Fibroblast of lung (primary cell): ENCODE measurements around the gene GPR4. TPM values are rescaled to one million over a fixed set of nuclear protein-coding genes. Genes with fewer than 3 reads are reported as not detected.

Experiments used
- DNase-seq, 2 donors: peaks; one replicate each; pipeline versions ENCODE4 v3.0.0 to v3.0.0-alpha.2; 2010; ENCODE audit warnings: low read depth in 2 of 2
- H2AFZ ChIP-seq: 2 replicates; pipeline ENCODE4 v1.5.1; 2012; ENCODE audit warnings: low read length, control low read depth, inconsistent platforms
- H3K27ac ChIP-seq: 2 replicates; pipeline ENCODE4 v1.5.1; 2011; ENCODE audit warnings: low read length, control low read depth; ENCODE audit not compliant: insufficient read depth
- H3K27me3 ChIP-seq: 2 replicates; pipeline ENCODE4 v1.5.1; 2011; ENCODE audit warnings: mild to moderate bottlenecking, low read length; ENCODE audit not compliant: control insufficient read depth, insufficient read depth
- H3K36me3 ChIP-seq: 2 replicates; pipeline ENCODE4 v1.5.1; 2011; ENCODE audit warnings: low read length; ENCODE audit not compliant: control insufficient read depth, insufficient read depth
- H3K4me1 ChIP-seq: 2 replicates; pipeline ENCODE4 v1.5.1; 2011; ENCODE audit warnings: low read length; ENCODE audit not compliant: control insufficient read depth, insufficient read depth; ENCODE audit errors: extremely low read depth
- H3K4me2 ChIP-seq: 2 replicates; pipeline ENCODE4 v1.5.1; 2011; ENCODE audit warnings: low read length, control low read depth; ENCODE audit not compliant: insufficient read depth; ENCODE audit errors: extremely low read depth
- H3K4me3 ChIP-seq, 4 experiments: fragments of 200-600 bp in 1 of 4; sonication (generic) in 1 of 4; replicated peaks in 1 of 4; 2 replicates each; pipeline ENCODE4 v1.5.1; 2011 to 2016; ENCODE audit warnings: low read length in 4 of 4, low read depth in 3 of 4, mild to moderate bottlenecking in 3 of 4, control low read depth in 2 of 4, inconsistent platforms in 1 of 4, mixed read lengths in 1 of 4; ENCODE audit not compliant: insufficient read depth in 1 of 4; ENCODE audit errors: control extremely low read depth in 1 of 4
- H3K79me2 ChIP-seq: 2 replicates; pipeline ENCODE4 v1.5.1; 2012; ENCODE audit warnings: mild to moderate bottlenecking, low read length, inconsistent platforms; ENCODE audit not compliant: control insufficient read depth, insufficient read depth
- H3K9ac ChIP-seq: 2 replicates; pipeline ENCODE4 v1.5.1; 2011; ENCODE audit warnings: mild to moderate bottlenecking, low read length, control low read depth; ENCODE audit not compliant: insufficient read depth
- H3K9me3 ChIP-seq: 2 replicates; pipeline ENCODE4 v1.5.1; 2012; ENCODE audit warnings: low read depth, low read length; ENCODE audit not compliant: control insufficient read depth, insufficient read depth
- H4K20me1 ChIP-seq: 2 replicates; pipeline ENCODE4 v1.5.1; 2011; ENCODE audit warnings: low read length; ENCODE audit not compliant: control insufficient read depth, insufficient read depth; ENCODE audit errors: extremely low read depth
- EZH2 ChIP-seq: IDR thresholded peaks from 2 replicates; pipeline ENCODE4 v1.5.1; 2012; ENCODE audit warnings: low read length, control low read depth, mild to moderate bottlenecking; ENCODE audit errors: missing control alignments
- polyA plus RNA-seq, 2 donors: library from polyadenylated mRNA; depleted of rRNA in 1 of 2; stranded (reverse) in 1 of 2; unstranded in 1 of 2; fragments of >200 nt; gene quantifications; 2 replicates each; pipeline ENCODE4 v1.2.1, GENCODE V29; 2011 to 2012; ENCODE audit warnings: missing spikeins in 1 of 2
- total RNA-seq: library from RNA; depleted of rRNA; stranded (reverse); fragments of >200 nt; gene quantifications from 2 replicates; pipeline ENCODE4 v1.2.1, GENCODE V29; 2014
- TF ChIP-seq, protein P1 (sequence below), 2 donors: IDR thresholded peaks in 1 of 2; conservative IDR thresholded peaks in 1 of 2; 1 replicate in 1 of 2; 2 replicates in 1 of 2; pipeline ENCODE4 v1.5.1; 2011 to 2012; ENCODE audit warnings: low read length in 2 of 2, control low read depth in 1 of 2, inconsistent platforms in 1 of 2, low read depth in 1 of 2, mild to moderate bottlenecking in 1 of 2

The GPR4 gene
- total and polyA plus RNA-seq, 2 donors (not counting 1 experiment from before 2014, with no cell fraction given) = 0.58 TPM; not detected in 1

DNA sequence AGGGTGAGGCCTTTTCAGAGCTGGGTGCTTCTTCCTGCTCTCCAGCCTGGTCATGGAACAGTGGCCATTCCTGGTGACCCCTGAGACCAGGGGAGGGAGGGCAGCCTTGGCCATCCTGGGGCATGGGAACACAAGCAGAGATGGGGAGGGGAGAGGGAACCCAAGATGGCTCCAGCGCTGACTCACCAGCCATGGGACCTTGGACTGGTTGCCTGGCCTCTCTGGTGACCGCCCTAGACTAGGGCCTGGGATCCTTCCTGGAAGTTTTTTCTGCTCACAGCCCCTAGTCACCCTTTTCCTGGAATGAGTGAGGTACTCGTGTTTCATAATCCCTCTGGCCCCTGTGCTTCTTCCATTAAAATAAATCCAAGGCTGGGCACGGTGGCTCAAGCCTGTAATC, 14.1 kb downstream of the GPR4 start:
- Histone ChIP-seq H3K9ac (no peak overlapping the region), H3K9me3 (no peaks in the 10 kb centered on the region), H3K36me3 (no peaks in the 10 kb centered on the region), H4K20me1 (no peaks in the 10 kb centered on the region), H2AFZ (no peak overlapping the region), H3K4me1 (no peaks in the 10 kb centered on the region), H3K4me3 (no peak overlapping the region), H3K27ac (no peak overlapping the region), H3K79me2 (peaks cover 6% of the 10 kb centered on the region), H3K27me3 (no peaks in the 10 kb centered on the region), H3K4me2 (no peak overlapping the region)
- no peak for TF ChIP-seq EZH2
- TF ChIP-seq, protein P1, sequence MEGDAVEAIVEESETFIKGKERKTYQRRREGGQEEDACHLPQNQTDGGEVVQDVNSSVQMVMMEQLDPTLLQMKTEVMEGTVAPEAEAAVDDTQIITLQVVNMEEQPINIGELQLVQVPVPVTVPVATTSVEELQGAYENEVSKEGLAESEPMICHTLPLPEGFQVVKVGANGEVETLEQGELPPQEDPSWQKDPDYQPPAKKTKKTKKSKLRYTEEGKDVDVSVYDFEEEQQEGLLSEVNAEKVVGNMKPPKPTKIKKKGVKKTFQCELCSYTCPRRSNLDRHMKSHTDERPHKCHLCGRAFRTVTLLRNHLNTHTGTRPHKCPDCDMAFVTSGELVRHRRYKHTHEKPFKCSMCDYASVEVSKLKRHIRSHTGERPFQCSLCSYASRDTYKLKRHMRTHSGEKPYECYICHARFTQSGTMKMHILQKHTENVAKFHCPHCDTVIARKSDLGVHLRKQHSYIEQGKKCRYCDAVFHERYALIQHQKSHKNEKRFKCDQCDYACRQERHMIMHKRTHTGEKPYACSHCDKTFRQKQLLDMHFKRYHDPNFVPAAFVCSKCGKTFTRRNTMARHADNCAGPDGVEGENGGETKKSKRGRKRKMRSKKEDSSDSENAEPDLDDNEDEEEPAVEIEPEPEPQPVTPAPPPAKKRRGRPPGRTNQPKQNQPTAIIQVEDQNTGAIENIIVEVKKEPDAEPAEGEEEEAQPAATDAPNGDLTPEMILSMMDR (conservative IDR thresholded peaks at IDR 0.05 in 1 of 2, IDR thresholded peaks at IDR 0.05 in 1 of 2; ENCODE audit: low read depth in 1 of 2, low read length in 2 of 2) = no peak
- DNase-seq = no peak

DNA sequence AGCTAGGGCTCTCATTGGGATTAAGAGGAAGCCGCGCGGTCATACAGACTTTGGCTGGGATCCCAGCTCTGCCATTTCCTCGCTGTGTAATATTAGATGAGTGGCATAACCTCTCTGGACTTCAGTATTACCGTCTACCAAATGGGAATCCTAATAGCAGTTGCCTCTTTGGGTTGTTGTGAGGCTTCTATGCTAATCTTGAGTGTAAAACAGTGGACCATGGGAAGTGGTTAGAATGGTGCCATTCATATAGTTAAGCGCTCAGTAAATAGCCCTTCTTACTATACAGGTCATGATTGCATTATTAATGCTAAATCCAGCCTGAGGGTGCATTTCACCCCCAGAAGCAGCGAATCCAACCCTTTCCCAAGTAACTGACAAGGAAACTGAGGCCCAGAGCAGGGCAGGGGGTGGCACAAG, 16.8 kb downstream of the GPR4 start:
- no peaks in the 10 kb centered on the region for H3K27me3 ChIP-seq
- H3K36me3 ChIP-seq = no peaks in the 10 kb centered on the region
- H2AFZ ChIP-seq = peak overlapping the region; percentile 30
- TF ChIP-seq, protein P1 (conservative IDR thresholded peaks at IDR 0.05 in 1 of 2, IDR thresholded peaks at IDR 0.05 in 1 of 2; ENCODE audit: low read depth in 1 of 2, low read length in 2 of 2) = no peak
- TF ChIP-seq EZH2 = no peak
- no peaks in the 10 kb centered on the region for H3K4me1 ChIP-seq
- peak overlapping the region; percentile 16 to 81 (median 49) for H3K4me3 ChIP-seq
- peak overlapping the region; percentile 97 for H3K27ac ChIP-seq
- H4K20me1 ChIP-seq = no peaks in the 10 kb centered on the region
- H3K4me2 ChIP-seq = peak overlapping the region; percentile 61
- H3K79me2 ChIP-seq = peaks cover 9% of the 10 kb centered on the region
- no peak for DNase-seq
- H3K9ac ChIP-seq = peak overlapping the region; percentile 34
- H3K9me3 ChIP-seq = no peaks in the 10 kb centered on the region

DNA sequence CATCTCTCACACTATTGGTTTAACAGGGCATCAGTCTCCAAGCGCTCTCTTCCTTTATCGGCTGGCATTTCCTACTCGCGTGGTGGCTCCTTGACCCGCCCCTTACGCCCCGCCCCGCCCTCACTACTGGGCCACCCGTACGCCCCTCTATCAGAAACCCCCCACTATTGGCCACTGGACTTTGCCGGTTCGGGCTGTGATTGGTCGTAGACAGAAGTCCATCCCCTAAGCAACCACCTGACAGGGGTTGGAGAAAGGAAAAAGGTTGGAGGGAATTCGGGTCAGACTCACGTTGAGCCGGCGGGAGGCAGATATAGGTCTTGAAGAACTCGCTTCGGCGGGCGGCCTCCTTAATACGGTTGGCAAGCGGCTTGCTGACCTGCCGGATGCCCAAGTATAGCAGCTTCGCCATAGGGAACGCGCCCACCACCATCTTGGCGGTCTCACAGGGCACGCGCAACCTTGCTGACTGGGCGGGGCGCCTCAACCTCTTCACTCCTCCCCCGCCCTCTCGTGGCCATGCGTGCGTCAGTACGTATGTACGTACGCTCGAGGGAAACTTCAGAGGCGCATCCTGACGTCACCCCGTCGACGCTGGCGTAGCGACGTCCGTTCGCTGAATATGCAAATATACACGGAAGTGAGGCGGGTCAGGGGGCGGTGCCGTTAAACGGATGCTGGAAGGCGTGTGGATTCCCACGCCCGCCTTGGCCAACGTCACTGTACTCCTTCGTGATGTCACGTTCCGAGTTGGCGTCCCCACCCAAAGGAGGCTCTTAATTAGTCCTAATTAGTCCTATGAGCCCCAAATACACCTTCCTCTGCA, 17.5 kb downstream of the GPR4 start, which contains the start of gene OPA3:
Gene OPA3, minus strand, starts transcription at position 471 of the 826 bp plus-strand sequence. Its CDS starts 38 bp downstream, at position 433.
- H3K9me3 ChIP-seq = no peaks in the 10 kb centered on the region
- H3K27ac ChIP-seq = peak within 1 kb of the TSS; percentile 97
- peak within 1 kb of the TSS; percentile 92 for H3K9ac ChIP-seq
- no peaks in the 10 kb centered on the region for H4K20me1 ChIP-seq
- H3K4me2 ChIP-seq = peak within 1 kb of the TSS; percentile 91
- H3K27me3 ChIP-seq = no peaks in the 10 kb centered on the region
- no peaks in the 10 kb centered on the region for H3K4me1 ChIP-seq
- TF ChIP-seq, protein P1 (conservative IDR thresholded peaks at IDR 0.05 in 1 of 2, IDR thresholded peaks at IDR 0.05 in 1 of 2; ENCODE audit: low read depth in 1 of 2, low read length in 2 of 2) = no peak
- no peak for TF ChIP-seq EZH2
- peak within 1 kb of the TSS; percentile 72 for H2AFZ ChIP-seq
- peak; percentile 100 for DNase-seq
- peak within 1 kb of the TSS; percentile 65 to 81 (median 74) for H3K4me3 ChIP-seq
- H3K79me2 ChIP-seq = peaks cover 9% of the 10 kb centered on the region
- H3K36me3 ChIP-seq = no peaks in the 10 kb centered on the region
